Thyroid gland (tissue), 4 donors: ENCODE results near the gene GAS2. TPM values are rescaled to one million over a fixed set of nuclear protein-coding genes. Genes with fewer than 3 reads are reported as not detected.

Experiments used
- DNase-seq, 2 donors: peaks; one replicate each; pipeline ENCODE4 v3.0.0-alpha.2; 2019
- H3K27ac ChIP-seq, 3 donors: fragments of 200-600 bp; sonication (generic); 1 replicate in 2 of 3; 2 replicates in 1 of 3; pipeline ENCODE4 v1.5.1; 2016 to 2019; ENCODE audit warnings: mild to moderate bottlenecking in 1 of 3, moderate library complexity in 1 of 3
- H3K27me3 ChIP-seq: fragments of 200-600 bp; sonication (generic); one replicate; pipeline ENCODE4 v1.5.1; 2019
- H3K36me3 ChIP-seq, 2 donors: fragments of 200-600 bp; sonication (generic); one replicate each; pipeline ENCODE4 v1.5.1; 2016 to 2019
- H3K4me1 ChIP-seq, 2 donors: fragments of 200-600 bp; sonication (generic); one replicate each; pipeline ENCODE4 v1.5.1; 2017 to 2019
- H3K4me3 ChIP-seq, 3 donors: fragments of 200-600 bp; sonication (generic); replicated peaks in 1 of 3; 1 replicate in 2 of 3; 2 replicates in 1 of 3; pipeline ENCODE4 v1.5.1; 2016; ENCODE audit warnings: mild to moderate bottlenecking in 1 of 3
- H3K9me3 ChIP-seq: fragments of 200-600 bp; sonication (generic); one replicate; pipeline ENCODE4 v1.5.1; 2017
- POLR2A ChIP-seq, 2 donors: fragments of 450-650 bp; IDR thresholded peaks; one replicate each; pipeline ENCODE4 v1.6.1; 2017; ENCODE audit warnings: antibody characterized with exemption in 2 of 2, mild to moderate bottlenecking in 2 of 2, moderate library complexity in 1 of 2
- WGBS, 2 donors: methylation state at CpG; one replicate each; pipeline ENCODE4 v1.1.5; 2017; 5-methylcytosine and 5-hydroxymethylcytosine counted together
- intact Hi-C: fragments of 100-400 bp; cut with DNase I; formaldehyde crosslinking; loops from one replicate; pipeline ENCODE4 v1.15.1; 2023
- total RNA-seq, 4 donors: library from RNA; depleted of rRNA; stranded (reverse); fragments of >200 nt; gene quantifications; one replicate each; pipeline ENCODE4 v1.2.3, GENCODE V29; 2016
- TF ChIP-seq, protein P1 (sequence below), 6 experiments: fragments of 200-600 bp in 3 of 6; fragments of 450-650 bp in 3 of 6; sonication (generic) in 3 of 6; IDR thresholded peaks; one replicate each; pipeline ENCODE4 v1.5.1; 2016 to 2019; ENCODE audit warnings: antibody characterized with exemption in 6 of 6, mild to moderate bottlenecking in 2 of 6, inconsistent platforms in 1 of 6, moderate library complexity in 1 of 6

Gene GAS2
- total RNA-seq, 4 donors from 2014 or later: 2.3 to 10.2 (median 4.9) TPM; not detected in 1

DNA sequence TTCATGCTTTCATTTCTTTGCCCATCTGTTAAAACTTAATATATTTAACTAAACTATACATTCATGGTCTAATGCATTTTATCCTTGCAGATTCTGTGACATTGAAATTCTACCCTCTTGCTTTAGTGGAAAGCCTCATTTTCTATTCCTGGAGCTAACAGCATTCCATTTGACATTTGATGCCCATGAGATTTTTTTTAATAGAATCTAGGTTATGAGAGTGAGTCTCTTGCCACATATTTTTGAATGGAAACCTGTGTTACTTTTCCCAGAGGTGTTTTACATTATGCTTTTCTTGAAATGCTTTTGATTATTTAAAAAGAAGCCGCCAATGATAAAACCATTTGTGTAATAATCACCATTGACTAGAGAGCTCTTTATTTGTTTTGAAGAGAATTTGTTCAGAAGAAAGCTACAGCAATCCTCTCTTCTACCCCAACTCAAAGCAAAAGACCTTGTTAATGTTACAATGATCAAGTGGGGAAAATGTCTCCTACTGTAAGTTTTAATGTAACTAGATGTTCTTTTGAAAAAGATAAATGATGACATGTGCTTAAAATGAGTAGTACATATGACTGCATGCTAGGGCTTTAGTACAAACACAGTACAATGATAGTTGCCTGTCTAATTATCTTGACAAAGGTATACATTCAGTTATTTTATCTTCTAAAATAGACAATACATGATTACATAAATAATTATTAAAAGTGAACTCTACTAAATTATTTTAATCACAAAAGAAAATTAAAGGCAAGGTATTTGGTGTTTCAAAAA is 67.3 kb downstream of the GAS2 start:
- 70 to 75% methylated on average over 1 of the region's 1 CpG for WGBS, 2 donors
- no peaks in the 10 kb centered on the region for H3K27me3 ChIP-seq
- no peaks in the 10 kb centered on the region for H3K9me3 ChIP-seq
- DNase-seq: no peak
- TF ChIP-seq, protein P1, sequence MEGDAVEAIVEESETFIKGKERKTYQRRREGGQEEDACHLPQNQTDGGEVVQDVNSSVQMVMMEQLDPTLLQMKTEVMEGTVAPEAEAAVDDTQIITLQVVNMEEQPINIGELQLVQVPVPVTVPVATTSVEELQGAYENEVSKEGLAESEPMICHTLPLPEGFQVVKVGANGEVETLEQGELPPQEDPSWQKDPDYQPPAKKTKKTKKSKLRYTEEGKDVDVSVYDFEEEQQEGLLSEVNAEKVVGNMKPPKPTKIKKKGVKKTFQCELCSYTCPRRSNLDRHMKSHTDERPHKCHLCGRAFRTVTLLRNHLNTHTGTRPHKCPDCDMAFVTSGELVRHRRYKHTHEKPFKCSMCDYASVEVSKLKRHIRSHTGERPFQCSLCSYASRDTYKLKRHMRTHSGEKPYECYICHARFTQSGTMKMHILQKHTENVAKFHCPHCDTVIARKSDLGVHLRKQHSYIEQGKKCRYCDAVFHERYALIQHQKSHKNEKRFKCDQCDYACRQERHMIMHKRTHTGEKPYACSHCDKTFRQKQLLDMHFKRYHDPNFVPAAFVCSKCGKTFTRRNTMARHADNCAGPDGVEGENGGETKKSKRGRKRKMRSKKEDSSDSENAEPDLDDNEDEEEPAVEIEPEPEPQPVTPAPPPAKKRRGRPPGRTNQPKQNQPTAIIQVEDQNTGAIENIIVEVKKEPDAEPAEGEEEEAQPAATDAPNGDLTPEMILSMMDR (IDR thresholded peaks at IDR 0.05): no peak
- TF ChIP-seq POLR2A (IDR thresholded peaks at IDR 0.05): no peak
- H3K4me3 ChIP-seq: no peak overlapping the region
- H3K27ac ChIP-seq: no peak overlapping the region
- intact Hi-C loops: no loop called here
- no peaks in the 10 kb centered on the region for H3K4me1 ChIP-seq
- H3K36me3 ChIP-seq: no peaks in the 10 kb centered on the region

DNA sequence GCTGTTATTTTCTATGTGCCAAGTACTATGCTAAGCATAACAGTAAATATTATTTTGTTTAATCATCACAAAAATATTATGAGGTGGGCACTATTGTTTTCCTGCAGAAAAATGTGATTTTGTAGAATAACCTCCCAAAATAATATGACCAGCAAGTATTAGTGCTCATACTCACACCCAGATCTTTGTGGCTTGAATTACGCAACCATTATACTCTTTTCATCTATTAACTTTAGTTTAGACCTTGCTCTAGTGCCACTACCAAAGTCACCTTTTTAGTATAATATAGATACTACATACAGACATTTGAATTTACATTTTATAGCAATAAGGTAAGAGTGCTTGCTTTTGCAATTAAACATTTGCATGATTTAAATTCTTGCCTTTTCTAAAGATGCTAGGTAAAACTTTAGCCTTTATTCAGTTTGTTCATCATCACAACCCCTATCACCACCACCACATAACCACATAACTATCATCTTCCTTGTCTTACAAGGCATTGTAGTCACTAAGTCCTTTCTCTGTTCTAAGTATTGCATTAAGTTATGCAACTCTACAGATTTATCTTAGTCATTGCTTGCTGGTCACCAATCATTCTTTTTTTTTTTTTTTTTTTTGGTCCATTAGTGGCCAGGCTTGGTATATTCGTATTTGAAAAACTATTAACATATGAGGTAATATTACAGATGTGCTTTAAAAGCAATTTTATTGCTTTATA is 68.4 kb downstream of the GAS2 start:
- H3K4me3 ChIP-seq: no peak overlapping the region
- intact Hi-C loops: no loop called here
- no peak for DNase-seq
- H3K36me3 ChIP-seq: no peaks in the 10 kb centered on the region
- WGBS, 2 donors: 84 to 85% methylated on average over 2 of the region's 2 CpGs
- no peak overlapping the region for H3K27ac ChIP-seq
- TF ChIP-seq POLR2A (IDR thresholded peaks at IDR 0.05): no peak
- TF ChIP-seq, protein P1 (IDR thresholded peaks at IDR 0.05): no peak
- H3K27me3 ChIP-seq: no peaks in the 10 kb centered on the region
- no peaks in the 10 kb centered on the region for H3K9me3 ChIP-seq
- H3K4me1 ChIP-seq: no peaks in the 10 kb centered on the region

DNA sequence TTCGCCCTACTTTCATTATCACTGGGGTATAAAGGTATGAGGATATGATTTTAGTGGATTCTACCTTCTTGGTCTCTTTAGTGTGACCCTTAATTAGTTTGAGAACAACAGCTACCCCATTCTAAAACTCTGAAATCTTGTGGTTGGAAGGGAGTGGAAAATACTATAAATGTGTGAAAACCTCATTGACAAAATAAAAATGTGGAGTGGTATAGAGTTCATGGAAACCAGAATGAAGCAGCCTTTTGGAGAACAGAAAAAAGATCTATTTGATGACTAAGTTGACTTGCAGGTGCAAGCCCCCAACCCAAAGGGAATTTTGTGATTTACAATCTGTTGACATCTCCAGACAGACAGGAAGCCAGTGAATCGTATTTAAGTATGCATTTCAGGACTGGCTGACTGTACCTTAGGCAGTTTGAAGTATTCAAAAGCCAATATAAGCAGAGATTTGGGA is 75.8 kb downstream of the GAS2 start:
- 54 to 58% methylated on average over 2 of the region's 2 CpGs for WGBS, 2 donors
- TF ChIP-seq POLR2A (IDR thresholded peaks at IDR 0.05): no peak
- TF ChIP-seq, protein P1 (IDR thresholded peaks at IDR 0.05): no peak
- H3K4me3 ChIP-seq: no peak overlapping the region
- DNase-seq: no peak
- no peaks in the 10 kb centered on the region for H3K9me3 ChIP-seq
- H3K27ac ChIP-seq: no peak overlapping the region
- intact Hi-C loops: no loop called here
- H3K27me3 ChIP-seq: no peaks in the 10 kb centered on the region
- no peaks in the 10 kb centered on the region for H3K36me3 ChIP-seq
- H3K4me1 ChIP-seq: no peaks in the 10 kb centered on the region

DNA sequence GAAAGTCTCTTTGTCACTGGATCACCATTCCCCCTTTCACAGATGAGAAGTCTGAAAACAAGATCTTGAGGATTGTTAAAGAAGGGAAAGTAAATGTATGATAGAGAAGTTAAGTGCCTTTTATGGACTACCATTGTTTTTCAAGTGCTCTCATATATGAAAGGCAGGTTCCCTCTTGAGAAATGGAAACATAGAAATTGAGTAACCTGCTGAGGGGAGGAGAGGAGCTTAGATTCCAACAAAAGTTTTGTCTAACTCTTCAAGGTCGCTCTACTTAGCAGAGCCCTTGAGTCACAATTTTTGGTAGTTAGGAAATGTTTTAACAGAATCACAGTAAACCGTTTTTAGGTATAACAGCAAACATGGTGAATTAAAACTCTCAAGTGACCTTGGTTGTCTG is 83.1 kb downstream of the GAS2 start:
- TF ChIP-seq POLR2A (IDR thresholded peaks at IDR 0.05): no peak
- TF ChIP-seq, protein P1 (IDR thresholded peaks at IDR 0.05): no peak
- Histone ChIP-seq H3K27ac (no peak overlapping the region), H3K27me3 (no peaks in the 10 kb centered on the region), H3K36me3 (no peaks in the 10 kb centered on the region), H3K4me3 (no peak overlapping the region), H3K9me3 (no peaks in the 10 kb centered on the region), H3K4me1 (peaks cover 0 to 3% of the 10 kb centered on the region in 2 donors)
- intact Hi-C loops: no loop called here
- no peak for DNase-seq
- 25 to 35% methylated on average over 2 of the region's 2 CpGs for WGBS, 2 donors

DNA sequence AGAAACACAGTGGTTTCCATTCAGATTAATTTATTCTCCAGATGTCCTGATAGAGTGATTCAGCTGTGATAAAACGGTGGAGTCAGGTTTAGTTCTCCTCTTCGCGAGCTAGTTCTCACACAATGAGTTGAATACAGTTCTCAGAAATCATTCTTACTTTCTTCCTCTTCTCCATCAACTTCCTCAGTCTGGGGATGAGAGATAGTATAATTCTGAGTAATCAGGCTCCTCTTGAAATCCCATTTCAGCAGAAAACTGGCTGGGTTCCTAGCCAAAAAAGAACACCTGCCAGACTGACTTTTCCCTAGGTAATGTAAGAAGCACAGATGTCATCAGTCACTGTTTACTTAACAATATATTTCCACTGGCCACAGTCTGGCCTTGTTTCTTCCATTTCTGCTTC is 86.5 kb downstream of the GAS2 start:
- no peak for TF ChIP-seq POLR2A (IDR thresholded peaks at IDR 0.05)
- TF ChIP-seq, protein P1 (IDR thresholded peaks at IDR 0.05): no peak
- Histone ChIP-seq H3K27me3 (no peaks in the 10 kb centered on the region), H3K9me3 (no peaks in the 10 kb centered on the region), H3K36me3 (no peaks in the 10 kb centered on the region), H3K4me1 (peaks cover 0 to 3% of the 10 kb centered on the region in 2 donors), H3K4me3 (no peak overlapping the region), H3K27ac (no peak overlapping the region)
- no peak for DNase-seq
- WGBS, 2 donors: 64 to 78% methylated on average over 3 of the region's 3 CpGs
- intact Hi-C loops: no loop called here
